CD4-positive, alpha-beta T cell treated with Interleukin-17A for 1 hour (primary cell): ENCODE results near the gene RPLP2.

Experiments
- DNase-seq: peaks from one replicate; pipeline ENCODE4 v3.0.0-alpha.2; 2020

Gene RPLP2

GRCh38 chr11:826836-827145 is 17.0 kb downstream of the RPLP2 start:
- DNase-seq: no peak

DNA sequence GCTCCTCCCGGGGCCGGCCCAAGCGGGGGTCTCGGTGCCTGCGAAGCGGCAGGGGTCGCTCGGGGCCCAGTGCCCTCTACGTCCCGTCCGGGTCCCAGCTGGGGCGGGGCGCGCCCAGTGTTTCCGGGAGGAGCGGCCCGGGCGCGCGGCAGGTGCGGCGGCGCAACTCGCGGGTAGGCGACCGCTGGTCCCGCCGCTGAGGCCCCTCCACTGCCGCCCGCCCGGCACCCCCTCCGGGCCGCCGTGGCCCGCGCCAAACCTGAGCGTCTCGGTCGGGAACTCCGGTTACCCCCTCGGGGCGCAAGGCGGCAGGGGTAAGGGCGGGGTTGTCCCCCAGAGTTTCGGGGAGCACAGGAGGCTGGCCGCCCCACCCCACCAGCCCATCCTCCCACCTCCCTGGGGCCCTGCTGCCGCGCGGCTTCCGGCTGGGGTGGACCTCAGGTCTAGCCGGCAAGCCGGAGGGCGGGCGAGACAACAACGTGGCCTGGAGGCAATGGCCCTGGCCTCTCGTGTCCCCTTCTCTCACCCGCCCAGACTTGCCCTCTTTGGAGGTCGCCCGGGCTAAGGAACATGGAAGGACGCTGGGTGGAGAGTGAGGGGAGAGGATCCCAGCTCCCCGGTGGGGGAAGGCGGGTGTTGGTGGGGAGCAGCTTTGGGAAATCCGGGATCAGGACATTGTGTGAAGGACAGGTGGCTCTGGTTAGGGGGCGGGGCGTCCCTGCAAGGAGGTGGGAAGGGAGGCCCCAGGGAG is 17.6 kb downstream of the RPLP2 start:
- no peak for DNase-seq

GRCh38 chr11:827897-828192 is 18.1 kb downstream of the RPLP2 start, which contains the start of gene CRACR2B:
TSS of gene CRACR2B (plus strand) at chr11:827919. CDS start at chr11:828608, 689 bp downstream.
- no peak for DNase-seq

DNA sequence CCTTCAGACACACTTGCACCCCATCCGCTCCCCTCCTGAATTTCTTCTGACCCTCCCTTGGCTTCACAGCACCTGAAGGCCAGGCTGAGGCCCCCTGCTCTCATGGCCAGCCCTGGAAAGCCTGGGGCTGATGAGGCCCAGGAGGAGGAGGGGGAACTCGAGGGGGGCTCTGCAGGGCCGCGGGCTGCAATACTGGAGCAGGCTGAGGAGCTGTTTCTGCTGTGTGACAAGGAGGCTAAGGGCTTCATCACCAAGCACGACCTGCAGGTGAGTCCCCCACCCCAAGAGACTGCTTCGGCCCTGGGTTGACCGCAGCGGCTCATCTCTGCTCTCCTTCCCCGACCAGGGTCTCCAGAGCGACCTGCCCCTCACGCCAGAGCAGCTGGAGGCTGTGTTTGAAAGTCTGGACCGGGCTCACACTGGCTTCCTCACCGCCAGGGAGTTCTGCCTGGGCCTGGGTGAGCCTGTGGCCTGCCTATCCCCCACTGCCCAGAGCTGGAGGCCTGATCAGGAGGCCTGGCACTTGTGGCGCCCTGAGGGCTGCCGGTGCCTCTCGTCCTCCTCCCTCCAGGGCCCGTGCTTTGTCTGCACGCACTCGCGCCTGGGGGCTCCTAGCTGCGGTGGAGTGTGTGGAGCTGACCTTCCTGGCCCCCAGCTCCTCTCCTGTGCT is 18.9 kb downstream of the RPLP2 start:
- DNase-seq: no peak

GRCh38 chr11:829176-829846 is 19.5 kb downstream of the RPLP2 start:
- no peak for DNase-seq

DNA sequence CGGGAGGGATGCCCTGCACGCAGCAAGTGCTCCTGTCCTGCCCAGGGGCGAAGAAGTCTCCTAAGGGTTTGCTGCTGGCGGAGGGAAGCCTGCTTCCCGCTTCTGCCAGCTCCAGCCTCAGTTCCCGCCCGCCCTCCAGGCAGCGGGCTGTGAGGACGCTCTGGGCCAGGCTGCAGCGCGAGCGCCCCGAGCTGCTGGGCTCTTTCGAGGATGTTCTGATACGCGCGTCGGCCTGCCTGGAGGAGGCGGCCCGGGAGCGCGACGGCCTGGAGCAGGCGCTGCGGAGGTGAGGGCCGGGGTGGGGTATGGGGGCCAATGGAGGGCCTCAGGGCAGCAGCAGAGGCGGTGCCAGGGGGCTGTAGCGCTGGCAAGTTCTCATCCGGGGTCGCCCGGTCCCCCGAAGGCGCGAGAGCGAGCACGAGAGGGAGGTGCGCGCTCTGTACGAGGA is 20.1 kb downstream of the RPLP2 start:
- DNase-seq: no peak

- DNase-seq: peak; percentile 67
These were observed 20.7 kb downstream of the RPLP2 start for GRCh38 chr11:830295-831117.

DNA sequence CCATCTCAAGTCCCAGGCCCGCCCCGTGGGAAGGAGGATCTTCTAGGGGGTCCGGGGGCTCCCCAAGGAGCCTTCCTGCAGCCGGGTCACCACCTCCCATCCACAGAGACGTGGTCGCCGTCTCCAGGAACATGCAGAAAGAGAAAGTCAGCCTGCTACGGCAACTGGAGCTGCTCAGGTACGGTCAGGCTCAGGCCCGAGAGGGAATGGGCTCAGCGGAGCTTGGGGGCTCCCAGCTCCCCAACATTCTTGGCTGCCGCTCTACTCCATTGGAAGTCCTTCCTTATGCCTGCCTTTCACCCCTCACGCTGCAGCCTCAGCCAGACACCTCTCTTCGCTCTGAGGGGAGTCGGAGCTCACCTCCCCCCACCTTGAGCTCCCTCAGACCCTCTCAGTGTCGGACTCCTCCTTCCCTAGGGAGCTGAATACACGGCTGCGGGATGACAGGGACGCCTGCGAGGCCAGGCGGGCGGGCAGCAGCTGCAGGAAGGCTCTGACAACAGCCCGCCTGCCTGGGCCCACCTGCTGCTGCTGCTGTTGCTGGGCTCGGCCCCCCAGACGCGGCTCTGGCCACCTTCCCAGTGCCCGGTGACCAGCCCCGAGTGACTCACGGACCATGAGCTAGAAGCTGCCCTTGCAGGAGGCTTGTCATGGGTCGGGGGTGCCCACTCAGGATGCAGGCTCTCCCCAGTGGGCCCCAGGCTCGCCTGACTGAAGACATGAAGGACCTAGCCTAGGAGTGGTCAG is 21.5 kb downstream of the RPLP2 start:
- no peak for DNase-seq

DNA sequence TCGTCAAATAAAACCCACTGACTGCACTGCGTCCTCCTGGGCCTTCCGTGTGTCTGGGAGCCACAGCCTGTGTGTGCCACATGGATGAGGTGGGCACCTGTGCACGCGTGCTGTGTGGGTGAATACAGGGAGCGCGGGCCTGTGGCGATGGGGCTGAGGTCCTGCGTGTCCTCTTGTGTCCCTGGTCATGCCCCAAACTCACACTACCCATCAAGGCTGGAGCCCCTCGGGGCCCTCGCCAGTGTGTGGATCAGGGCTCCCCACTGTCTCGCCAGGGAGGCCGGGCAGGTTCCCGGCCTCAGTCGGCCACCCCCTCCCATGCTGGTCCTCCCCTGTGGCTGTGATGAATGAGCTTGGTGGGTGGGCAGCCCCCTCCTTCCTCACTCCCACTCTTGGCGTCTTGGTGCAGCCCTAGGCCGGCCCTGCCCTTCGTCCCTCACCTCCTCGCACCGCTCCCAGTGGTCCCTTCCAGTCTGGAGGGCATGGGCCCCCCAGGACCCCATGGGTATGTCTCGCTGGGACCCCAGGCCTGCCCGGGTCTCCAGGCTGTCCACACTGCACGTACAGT is 22.3 kb downstream of the RPLP2 start:
- no peak for DNase-seq

DNA sequence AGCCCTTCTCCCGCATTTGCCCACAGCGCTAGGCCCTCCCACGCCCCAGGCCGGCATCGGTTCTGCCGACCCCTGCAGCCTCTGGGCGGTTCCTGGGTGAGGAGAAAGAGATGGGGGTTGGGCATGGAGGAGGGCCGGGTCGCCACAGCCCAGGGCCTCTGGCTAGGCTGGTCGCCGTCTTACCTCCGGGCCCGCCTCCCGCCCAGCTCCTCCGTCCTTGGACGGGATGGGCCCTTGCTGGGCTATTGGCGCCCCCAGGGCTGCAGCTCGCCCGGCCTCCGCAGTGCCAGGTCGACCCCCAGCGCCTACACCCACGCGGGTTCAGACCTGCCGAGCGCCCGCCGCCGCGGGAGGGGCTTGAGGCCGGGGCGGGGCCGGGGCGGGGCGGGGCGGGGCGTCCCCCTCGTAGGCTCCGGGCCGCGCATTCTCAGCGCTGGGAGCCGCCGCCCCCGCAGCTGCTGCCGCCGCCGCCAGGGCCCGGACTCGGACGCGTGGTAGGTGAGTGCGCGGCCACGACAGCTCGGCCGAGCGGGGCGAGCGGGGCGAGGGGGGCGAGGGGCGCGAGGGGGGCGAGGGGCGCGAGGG is 22.9 kb downstream of the RPLP2 start, which contains the start of gene CD151:
Gene CD151, plus strand, starts transcription at position 424 of the 585 bp plus-strand sequence. CDS start 3,118 bp downstream, outside the sequence.
- peak; percentile 44 for DNase-seq

DNA sequence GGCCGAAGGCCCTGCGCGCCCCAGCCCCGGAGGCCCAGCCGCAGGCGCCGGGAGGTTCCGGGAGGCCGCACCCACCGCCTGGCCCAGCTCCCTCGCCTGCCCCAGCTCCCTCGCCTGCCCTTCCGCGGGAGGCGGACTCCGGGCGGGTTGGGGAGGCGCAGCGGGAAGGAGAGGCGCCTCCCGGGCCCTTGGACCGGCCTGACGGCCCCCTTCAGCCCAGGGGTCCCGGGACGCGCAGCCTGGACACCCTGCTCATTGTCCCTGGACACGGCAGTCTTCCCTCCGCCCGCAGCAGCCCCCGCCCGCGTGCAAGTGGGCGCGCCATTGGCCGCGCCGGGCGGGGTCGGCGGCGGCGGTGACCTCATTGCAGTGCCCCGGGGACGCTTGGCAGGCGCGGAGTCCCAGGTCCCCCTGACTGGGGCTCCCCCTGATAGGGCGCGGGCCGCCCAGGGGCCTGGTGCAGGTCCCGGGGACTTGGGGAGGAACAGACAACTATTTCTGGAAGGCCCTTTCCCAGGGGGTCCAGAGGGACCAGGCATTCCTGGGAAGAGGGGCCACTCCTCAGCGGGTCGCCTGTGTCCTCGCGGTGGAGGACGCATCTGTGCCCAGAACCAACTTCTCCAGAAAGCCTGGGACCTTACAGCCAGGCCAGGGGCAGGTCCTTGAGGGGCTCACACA is 23.5 kb downstream of the RPLP2 start:
- peak; percentile 39 for DNase-seq

DNA sequence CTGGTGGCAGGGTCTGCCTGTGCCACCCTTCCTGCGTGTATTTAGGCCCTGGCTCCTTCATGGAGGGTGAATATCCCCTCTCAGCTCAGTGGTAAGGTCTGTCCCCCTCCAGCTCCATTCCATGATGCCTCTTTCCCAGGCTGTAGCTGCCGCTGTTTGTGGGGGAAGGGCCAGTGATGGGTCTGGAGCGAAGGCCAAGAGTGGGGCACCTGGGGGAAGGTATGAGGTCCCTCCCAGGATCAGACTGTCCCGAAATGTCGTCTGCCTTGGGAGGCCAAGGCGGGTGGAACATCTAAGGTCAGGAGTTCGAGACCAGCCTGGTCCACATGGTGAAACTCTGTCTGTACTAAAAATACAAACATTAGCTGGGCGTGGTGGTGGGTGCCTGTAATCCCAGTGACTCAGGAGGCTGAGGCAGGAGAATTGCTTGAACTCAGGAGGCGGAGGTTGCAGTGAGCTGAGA is 24.1 kb downstream of the RPLP2 start:
- DNase-seq: no peak

DNA sequence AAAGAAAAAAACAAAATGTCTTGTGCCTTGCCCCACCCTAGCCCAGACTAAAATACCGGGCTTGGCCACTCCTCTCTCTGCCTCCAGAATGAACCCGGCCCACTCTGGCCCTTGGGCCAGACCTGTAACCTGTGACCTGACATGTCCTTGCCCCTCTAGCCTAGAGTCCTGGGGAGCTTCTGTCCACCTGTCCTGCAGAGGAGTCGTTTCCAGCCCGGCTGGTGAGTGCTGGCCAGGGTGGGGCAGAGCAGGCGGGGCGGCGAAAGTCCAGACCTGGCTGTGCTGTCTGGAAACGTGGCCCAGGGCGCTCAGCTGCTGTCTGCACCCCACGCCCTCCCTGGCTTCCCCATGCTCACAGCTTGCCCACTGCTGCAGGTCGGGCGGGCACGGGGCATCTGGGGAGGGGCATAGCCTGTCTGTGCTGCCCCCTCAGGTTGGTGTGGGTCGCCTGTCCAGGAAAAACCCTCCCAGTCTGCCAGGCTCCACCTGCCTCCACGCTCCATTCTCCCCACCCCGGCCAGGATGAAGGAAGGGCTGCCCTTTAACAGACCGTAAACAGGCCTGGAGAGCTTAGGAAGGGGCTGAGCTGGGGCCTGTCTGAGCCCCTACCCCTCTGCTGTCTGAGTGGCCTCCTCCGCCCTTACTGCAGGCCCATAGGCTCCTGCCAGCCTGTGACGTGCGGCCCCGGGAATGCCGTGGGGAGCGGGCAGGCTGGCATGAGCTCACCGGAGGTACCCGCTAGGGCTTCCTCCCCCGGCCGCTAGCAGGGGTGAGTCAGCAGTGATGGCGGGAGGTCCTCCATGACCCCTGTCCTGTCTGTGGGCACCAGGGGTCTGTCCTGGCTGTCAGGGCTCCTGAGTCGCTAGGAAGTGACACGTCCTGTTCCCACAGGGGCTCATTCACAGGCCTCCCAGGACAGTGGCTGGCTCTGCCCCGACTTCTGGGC is 24.9 kb downstream of the RPLP2 start:
- DNase-seq: no peak

GRCh38 chr11:836274-836673 is 26.5 kb downstream of the RPLP2 start:
- DNase-seq: no peak

DNA sequence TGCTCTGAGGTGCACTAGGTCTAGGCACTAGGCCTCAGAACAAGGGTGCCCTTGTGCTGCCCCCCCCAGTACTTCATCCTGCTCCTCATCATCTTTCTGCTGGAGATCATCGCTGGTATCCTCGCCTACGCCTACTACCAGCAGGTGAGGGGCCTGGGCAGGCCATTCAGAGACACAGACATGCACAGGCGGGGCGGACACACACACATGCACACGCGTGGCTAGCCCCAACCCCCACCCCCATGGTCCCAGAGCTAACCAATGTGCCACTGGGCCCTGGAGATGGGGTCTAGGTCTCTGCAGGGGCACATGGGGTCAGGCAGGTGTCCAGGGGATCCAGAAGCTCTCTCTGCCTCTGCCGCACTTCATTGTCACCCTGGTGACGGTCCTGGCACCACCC is 26.9 kb downstream of the RPLP2 start:
- DNase-seq: no peak

- no peak for DNase-seq
These were observed 27.6 kb downstream of the RPLP2 start for GRCh38 chr11:837189-837989.

DNA sequence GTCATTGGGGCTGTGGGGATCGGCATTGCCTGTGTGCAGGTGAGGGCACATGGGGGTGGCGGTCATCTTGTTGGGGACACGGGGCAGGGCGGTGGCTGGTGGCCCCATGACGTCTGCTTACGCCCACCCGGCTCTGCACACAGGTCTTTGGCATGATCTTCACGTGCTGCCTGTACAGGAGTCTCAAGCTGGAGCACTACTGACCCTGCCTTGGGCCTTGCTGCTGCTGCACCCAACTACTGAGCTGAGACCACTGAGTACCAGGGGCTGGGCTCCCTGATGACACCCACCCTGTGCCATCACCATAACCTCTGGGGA is 28.2 kb downstream of the RPLP2 start:
- no peak for DNase-seq

GRCh38 chr11:838441-839279 is 28.9 kb downstream of the RPLP2 start:
- no peak for DNase-seq
